PC-9 (cell line): ENCODE data around the gene YIPF2.

Experiments used
- CTCF ChIP-seq: fragments of 200-600 bp; sonication (generic); conservative IDR thresholded peaks from 2 replicates; pipeline ENCODE4 v1.6.1; 2017; ENCODE audit warnings: mixed run types, antibody characterized with exemption, mild to moderate bottlenecking, moderate library complexity
- EZH2 ChIP-seq: fragments of 200-600 bp; sonication (generic); IDR thresholded peaks from 2 replicates; pipeline ENCODE4 v1.8.0; 2017; ENCODE audit warnings: antibody characterized with exemption, low read depth

GRCh38 chr19:10884274-10884673 is 44.2 kb downstream of the YIPF2 start:
- TF ChIP-seq CTCF, result no peak
- TF ChIP-seq EZH2, result no peak
